Skeletal muscle tissue (tissue), 4 donors: ENCODE measurements around the gene CFAP410. TPM values are rescaled to one million over a fixed set of nuclear protein-coding genes. Genes with fewer than 3 reads are reported as not detected.

Experiments used
- H3K27ac ChIP-seq: one replicate; pipeline ENCODE4 v1.7.0; 2013; ENCODE audit warnings: mild to moderate bottlenecking, low read depth, low read length, inconsistent platforms
- H3K27me3 ChIP-seq, 3 donors: one replicate each; pipeline ENCODE4 v1.7.0; 2013; ENCODE audit warnings: low read length in 3 of 3; ENCODE audit not compliant: control insufficient read depth in 3 of 3, insufficient read depth in 3 of 3
- H3K36me3 ChIP-seq, 3 donors: one replicate each; pipeline ENCODE4 v1.7.0; 2013; ENCODE audit warnings: low read length in 3 of 3; ENCODE audit not compliant: control insufficient read depth in 3 of 3, insufficient read depth in 3 of 3
- H3K4me1 ChIP-seq, 3 donors: one replicate each; pipeline ENCODE4 v1.7.0; 2013; ENCODE audit warnings: low read length in 3 of 3, mild to moderate bottlenecking in 3 of 3; ENCODE audit not compliant: control insufficient read depth in 3 of 3, insufficient read depth in 3 of 3
- H3K4me3 ChIP-seq, 3 donors: one replicate each; pipeline ENCODE4 v1.7.0; 2013; ENCODE audit warnings: low read length in 3 of 3
- H3K9ac ChIP-seq, 3 donors: one replicate each; pipeline ENCODE4 v1.7.0; 2013; ENCODE audit warnings: low read length in 3 of 3, mild to moderate bottlenecking in 3 of 3, moderate library complexity in 2 of 3, low read depth in 1 of 3
- H3K9me3 ChIP-seq, 3 donors: one replicate each; pipeline ENCODE4 v1.7.0; 2013; ENCODE audit warnings: low read length in 3 of 3; ENCODE audit not compliant: control insufficient read depth in 3 of 3
- total RNA-seq: library from RNA; depleted of rRNA; stranded (reverse); fragments of >200 nt; gene quantifications from one replicate; pipeline ENCODE4 v1.2.3, GENCODE V29; 2014
- donor health status: Osteomylitis.

CFAP410 gene
- total RNA-seq, 1 donor from 2014 or later = 11.0 TPM

GRCh38 chr21:44318489-44319285 is 20.5 kb downstream of the CFAP410 start:
- H3K27me3 ChIP-seq = no peaks in the 10 kb centered on the region
- H3K9me3 ChIP-seq = no peaks in the 10 kb centered on the region
- H3K4me1 ChIP-seq = peaks cover 0 to 7% (median 0%) of the 10 kb centered on the region in 3 donors
- peaks cover 11 to 14% (median 13%) of the 10 kb centered on the region in 3 donors for H3K36me3 ChIP-seq
- H3K27ac ChIP-seq = no peak overlapping the region
- H3K4me3 ChIP-seq = no peak overlapping the region
- no peak overlapping the region for H3K9ac ChIP-seq

DNA sequence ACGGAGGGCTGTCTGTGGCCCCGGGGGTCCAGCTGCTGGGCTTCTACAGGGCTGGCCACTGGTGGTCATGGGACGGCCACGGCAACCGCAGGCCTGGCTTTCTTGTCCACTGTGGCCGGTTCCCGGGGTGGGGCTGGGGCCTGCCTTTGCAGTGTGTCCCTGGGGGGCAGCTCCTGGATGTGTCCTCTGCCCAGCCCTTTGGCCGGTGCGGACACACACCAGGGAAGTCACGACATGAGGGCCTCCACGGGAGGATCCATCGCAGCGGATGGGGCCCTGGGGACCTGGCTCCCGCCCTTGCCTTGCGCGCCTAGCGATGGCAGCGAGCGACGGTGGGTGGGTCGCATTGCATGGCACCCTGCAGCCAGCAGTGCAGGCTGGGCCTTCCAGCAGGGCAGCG is 21.3 kb downstream of the CFAP410 start:
- Histone ChIP-seq H3K27me3 (no peaks in the 10 kb centered on the region), H3K27ac (no peak overlapping the region), H3K4me3 (no peak overlapping the region), H3K4me1 (no peaks in the 10 kb centered on the region), H3K9me3 (no peaks in the 10 kb centered on the region), H3K36me3 (peaks cover 11 to 21% (median 16%) of the 10 kb centered on the region in 3 donors), H3K9ac (no peak overlapping the region)

DNA sequence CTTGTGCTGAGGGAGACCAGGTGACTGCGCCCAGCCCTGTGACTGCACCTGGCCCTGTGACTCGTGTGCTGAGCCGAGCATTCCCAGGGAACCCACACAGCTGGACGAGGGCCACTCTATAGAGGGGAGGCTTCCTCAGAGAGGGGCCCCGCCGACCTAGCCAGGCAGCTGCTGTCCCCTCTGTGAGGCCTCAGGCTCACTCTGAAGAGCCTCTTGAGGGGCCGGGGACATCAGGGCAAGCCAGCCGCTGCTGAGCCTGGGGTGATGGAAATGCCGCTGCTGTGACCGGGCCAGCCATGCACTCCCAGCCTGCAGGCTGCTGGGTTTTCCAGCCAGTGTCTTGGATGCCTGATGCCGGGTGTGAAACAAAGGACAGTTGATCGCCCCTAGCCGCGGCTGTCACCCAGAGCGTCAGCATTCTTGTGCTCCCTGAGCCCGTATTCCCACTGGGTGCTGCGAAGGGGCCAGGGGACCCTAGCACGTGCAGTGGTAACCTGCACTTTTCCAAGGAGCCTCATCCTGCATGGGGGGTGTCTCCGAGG is 21.9 kb downstream of the CFAP410 start:
- Histone ChIP-seq H3K27ac (no peak overlapping the region), H3K36me3 (peaks cover 15 to 24% (median 19%) of the 10 kb centered on the region in 3 donors), H3K4me3 (no peak overlapping the region), H3K4me1 (no peaks in the 10 kb centered on the region), H3K27me3 (no peaks in the 10 kb centered on the region), H3K9ac (no peak overlapping the region), H3K9me3 (no peaks in the 10 kb centered on the region)

DNA sequence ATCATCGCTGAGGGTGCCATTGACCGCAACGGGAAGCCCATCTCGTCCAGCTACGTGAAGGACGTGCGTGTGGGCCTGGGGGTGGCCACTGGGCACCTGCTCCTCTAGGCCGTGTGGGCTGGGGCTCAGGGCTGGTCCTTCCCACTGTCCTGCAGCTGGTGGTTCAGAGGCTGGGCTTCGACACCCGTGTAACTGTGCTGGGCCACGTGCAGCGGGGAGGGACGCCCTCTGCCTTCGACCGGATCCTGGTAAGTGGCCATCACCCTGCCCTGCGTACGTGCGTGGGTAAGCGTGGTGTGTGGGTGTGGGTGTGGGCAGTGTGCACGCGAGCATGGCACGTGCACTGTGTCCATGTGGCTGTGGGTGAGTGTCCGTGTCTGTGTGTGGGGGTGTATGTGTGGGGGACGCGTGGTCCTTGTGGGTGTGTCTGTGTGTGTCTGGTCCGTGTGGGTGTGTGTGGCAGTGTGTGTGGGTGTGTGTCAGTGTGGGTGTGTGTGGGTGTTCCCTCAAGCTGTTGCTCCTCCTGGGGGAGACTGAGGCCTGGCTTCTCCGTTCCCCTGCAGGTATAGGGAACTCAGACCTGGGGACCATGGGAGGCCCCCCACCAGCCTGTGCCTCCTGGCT is 22.8 kb downstream of the CFAP410 start:
- Histone ChIP-seq H3K36me3 (peaks cover 18 to 28% (median 28%) of the 10 kb centered on the region in 3 donors), H3K4me1 (no peaks in the 10 kb centered on the region), H3K27ac (no peak overlapping the region)

GRCh38 chr21:44315691-44316203 is 23.4 kb downstream of the CFAP410 start:
- peaks cover 24 to 34% (median 33%) of the 10 kb centered on the region in 3 donors for H3K36me3 ChIP-seq

More for the DNA sequence above, 22.8 kb downstream of the CFAP410 start:
- Histone ChIP-seq H3K9ac (no peak overlapping the region), H3K9me3 (no peaks in the 10 kb centered on the region), H3K27me3 (no peaks in the 10 kb centered on the region), H3K4me3 (no peak overlapping the region)

GRCh38 chr21:44314561-44314960 is 24.6 kb downstream of the CFAP410 start:
- H3K27ac ChIP-seq = no peak overlapping the region
- H3K9me3 ChIP-seq = no peaks in the 10 kb centered on the region
- H3K36me3 ChIP-seq = peaks cover 30 to 35% (median 31%) of the 10 kb centered on the region in 3 donors
- H3K4me3 ChIP-seq = no peak overlapping the region
- no peaks in the 10 kb centered on the region for H3K27me3 ChIP-seq
- no peaks in the 10 kb centered on the region for H3K4me1 ChIP-seq
- no peak overlapping the region for H3K9ac ChIP-seq

More at GRCh38 chr21:44315691-44316203, 23.4 kb downstream of the CFAP410 start:
- Histone ChIP-seq H3K9ac (no peak overlapping the region), H3K27ac (no peak overlapping the region), H3K4me1 (no peaks in the 10 kb centered on the region), H3K27me3 (no peaks in the 10 kb centered on the region), H3K9me3 (no peaks in the 10 kb centered on the region), H3K4me3 (no peak overlapping the region)

DNA sequence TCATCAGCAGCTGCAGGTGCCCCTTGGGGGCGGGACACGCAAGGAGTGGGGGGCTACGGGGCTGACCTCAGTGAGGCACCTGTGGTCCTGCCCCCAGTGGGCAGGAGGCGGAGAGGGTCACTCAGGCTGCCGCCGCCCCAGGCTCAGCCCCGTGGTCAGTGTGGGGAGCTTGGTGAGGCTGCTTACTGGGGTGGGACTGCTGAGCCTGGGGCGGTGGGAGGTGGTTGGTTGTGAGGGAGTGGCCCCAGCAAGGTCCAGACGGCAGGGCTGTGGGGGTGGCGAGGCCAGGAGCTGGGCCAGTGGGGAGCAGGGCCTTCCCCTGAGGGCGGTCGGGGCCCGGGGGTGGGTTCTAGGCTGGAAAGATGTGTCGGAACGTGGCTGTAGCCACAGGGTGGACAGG is 25.1 kb downstream of the CFAP410 start:
- Histone ChIP-seq H3K4me1 (no peaks in the 10 kb centered on the region), H3K4me3 (no peak overlapping the region), H3K9ac (no peak overlapping the region)

GRCh38 chr21:44313451-44313850 is 25.7 kb downstream of the CFAP410 start:
- Histone ChIP-seq H3K27ac (no peak overlapping the region), H3K4me3 (no peak overlapping the region), H3K27me3 (no peaks in the 10 kb centered on the region), H3K9me3 (no peaks in the 10 kb centered on the region), H3K36me3 (peaks cover 28 to 37% (median 30%) of the 10 kb centered on the region in 3 donors), H3K4me1 (no peaks in the 10 kb centered on the region), H3K9ac (no peak overlapping the region)

More for the DNA sequence above, 25.1 kb downstream of the CFAP410 start:
- Histone ChIP-seq H3K36me3 (peaks cover 28 to 35% (median 30%) of the 10 kb centered on the region in 3 donors), H3K27ac (no peak overlapping the region), H3K27me3 (no peaks in the 10 kb centered on the region), H3K9me3 (no peaks in the 10 kb centered on the region)

GRCh38 chr21:44312716-44313115 is 26.5 kb downstream of the CFAP410 start:
- Histone ChIP-seq H3K36me3 (peaks cover 27 to 34% (median 28%) of the 10 kb centered on the region in 3 donors), H3K27ac (no peak overlapping the region), H3K9ac (no peak overlapping the region), H3K27me3 (no peaks in the 10 kb centered on the region), H3K4me1 (no peaks in the 10 kb centered on the region), H3K4me3 (no peak overlapping the region), H3K9me3 (no peaks in the 10 kb centered on the region)

DNA sequence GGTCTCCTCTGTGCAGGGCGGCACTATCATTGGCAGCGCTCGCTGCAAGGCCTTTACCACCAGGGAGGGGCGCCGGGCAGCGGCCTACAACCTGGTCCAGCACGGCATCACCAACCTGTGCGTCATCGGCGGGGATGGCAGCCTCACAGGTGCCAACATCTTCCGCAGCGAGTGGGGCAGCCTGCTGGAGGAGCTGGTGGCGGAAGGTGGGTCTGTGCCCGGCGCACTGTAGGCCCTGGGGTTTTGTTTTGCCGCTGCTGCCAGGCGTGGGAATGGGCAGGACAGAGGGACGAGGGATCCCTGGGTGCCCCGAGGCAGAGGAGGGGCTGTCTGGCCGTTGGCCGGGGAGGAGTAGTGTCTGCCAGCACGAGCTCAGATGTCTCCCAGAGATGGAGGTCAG is 27.1 kb downstream of the CFAP410 start:
- no peak overlapping the region for H3K27ac ChIP-seq
- H3K9ac ChIP-seq = no peak overlapping the region
- no peaks in the 10 kb centered on the region for H3K27me3 ChIP-seq
- no peaks in the 10 kb centered on the region for H3K4me1 ChIP-seq
- H3K4me3 ChIP-seq = no peak overlapping the region
- H3K9me3 ChIP-seq = no peaks in the 10 kb centered on the region
- H3K36me3 ChIP-seq = peaks cover 27 to 39% (median 28%) of the 10 kb centered on the region in 3 donors
